Lower lobe of right lung (tissue), 2 donors: Measurements from ENCODE around the gene EFCAB6. TPM values are rescaled to one million over a fixed set of nuclear protein-coding genes. Genes with fewer than 3 reads are reported as not detected.

ENCODE experiments used
- ATAC-seq, 2 donors: fragments of 200-7000 bp; cut with Tn5 transposase; one replicate each; pipeline ENCODE4 v1.9.1; 2020 to 2022; ENCODE audit warnings: mild to moderate bottlenecking in 2 of 2, moderate library complexity in 2 of 2
- DNase-seq: peaks from one replicate; pipeline ENCODE4 v3.0.0-alpha.2; 2020
- H3K27ac ChIP-seq: fragments of 200-600 bp; one replicate; pipeline ENCODE4 v1.8.0; 2022
- H3K27me3 ChIP-seq: fragments of 200-600 bp; one replicate; pipeline ENCODE4 v1.8.0; 2022; ENCODE audit warnings: low read depth
- H3K36me3 ChIP-seq: fragments of 200-600 bp; one replicate; pipeline ENCODE4 v1.8.0; 2022; ENCODE audit warnings: mild to moderate bottlenecking
- H3K4me1 ChIP-seq: fragments of 200-600 bp; one replicate; pipeline ENCODE4 v1.8.0; 2022
- H3K4me3 ChIP-seq: fragments of 200-600 bp; one replicate; pipeline ENCODE4 v1.8.0; 2022; ENCODE audit warnings: mild to moderate bottlenecking
- H3K9me3 ChIP-seq: fragments of 200-600 bp; one replicate; pipeline ENCODE4 v1.8.0; 2022
- intact Hi-C: fragments of 100-400 bp; cut with DNase I; formaldehyde crosslinking; loops from one replicate; pipeline ENCODE4 v1.11.0; 2022
- total RNA-seq: library from RNA; stranded (reverse); fragmentation: NEBNext Ultra II Directional; extraction: Animal tissue kit (Norgen Biotek cat#: 25700); gene quantifications from one replicate; pipeline ENCODE4 v1.2.1, GENCODE V29; 2021
- TF ChIP-seq, protein P1 (sequence below): fragments of 200-600 bp; IDR thresholded peaks from one replicate; pipeline ENCODE4 v1.8.0; 2022; ENCODE audit warnings: antibody characterized with exemption, mild to moderate bottlenecking
- donor health status: DM: no; HTN: yes; CAD: no; lungs with severe emphysema.

The EFCAB6 gene
- total RNA-seq, 1 donor from 2014 or later, result 5.8 TPM

DNA sequence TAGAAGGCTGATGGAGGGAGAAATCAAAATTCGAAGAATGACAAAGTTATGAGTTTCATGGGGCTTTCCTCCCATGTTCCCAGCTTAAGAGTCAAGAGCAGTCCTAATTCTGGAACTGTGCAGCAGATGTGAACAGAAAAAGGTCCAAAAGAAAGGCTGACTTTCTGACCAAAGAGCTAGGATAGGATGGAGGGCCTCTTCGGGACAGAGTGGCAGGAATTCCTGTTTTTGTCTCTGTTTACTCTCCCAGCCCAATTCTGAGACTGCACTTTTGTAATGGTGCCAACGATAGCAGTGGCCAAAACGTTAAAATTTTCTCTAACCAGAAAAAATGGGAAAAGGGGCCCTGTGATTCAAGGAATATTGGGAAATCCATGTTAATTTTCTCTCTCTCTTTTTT is 193.6 kb downstream of the EFCAB6 start:
- H3K27me3 ChIP-seq, result no peaks in the 10 kb centered on the region
- H3K36me3 ChIP-seq, result no peaks in the 10 kb centered on the region
- DNase-seq, result no peak
- TF ChIP-seq, protein P1, sequence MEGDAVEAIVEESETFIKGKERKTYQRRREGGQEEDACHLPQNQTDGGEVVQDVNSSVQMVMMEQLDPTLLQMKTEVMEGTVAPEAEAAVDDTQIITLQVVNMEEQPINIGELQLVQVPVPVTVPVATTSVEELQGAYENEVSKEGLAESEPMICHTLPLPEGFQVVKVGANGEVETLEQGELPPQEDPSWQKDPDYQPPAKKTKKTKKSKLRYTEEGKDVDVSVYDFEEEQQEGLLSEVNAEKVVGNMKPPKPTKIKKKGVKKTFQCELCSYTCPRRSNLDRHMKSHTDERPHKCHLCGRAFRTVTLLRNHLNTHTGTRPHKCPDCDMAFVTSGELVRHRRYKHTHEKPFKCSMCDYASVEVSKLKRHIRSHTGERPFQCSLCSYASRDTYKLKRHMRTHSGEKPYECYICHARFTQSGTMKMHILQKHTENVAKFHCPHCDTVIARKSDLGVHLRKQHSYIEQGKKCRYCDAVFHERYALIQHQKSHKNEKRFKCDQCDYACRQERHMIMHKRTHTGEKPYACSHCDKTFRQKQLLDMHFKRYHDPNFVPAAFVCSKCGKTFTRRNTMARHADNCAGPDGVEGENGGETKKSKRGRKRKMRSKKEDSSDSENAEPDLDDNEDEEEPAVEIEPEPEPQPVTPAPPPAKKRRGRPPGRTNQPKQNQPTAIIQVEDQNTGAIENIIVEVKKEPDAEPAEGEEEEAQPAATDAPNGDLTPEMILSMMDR, result no peak
- no peaks in the 10 kb centered on the region for H3K4me1 ChIP-seq
- H3K4me3 ChIP-seq, result no peak overlapping the region
- H3K27ac ChIP-seq, result no peak overlapping the region
- intact Hi-C loops, result no loop called here
- ATAC-seq, result no peak
- no peaks in the 10 kb centered on the region for H3K9me3 ChIP-seq

DNA sequence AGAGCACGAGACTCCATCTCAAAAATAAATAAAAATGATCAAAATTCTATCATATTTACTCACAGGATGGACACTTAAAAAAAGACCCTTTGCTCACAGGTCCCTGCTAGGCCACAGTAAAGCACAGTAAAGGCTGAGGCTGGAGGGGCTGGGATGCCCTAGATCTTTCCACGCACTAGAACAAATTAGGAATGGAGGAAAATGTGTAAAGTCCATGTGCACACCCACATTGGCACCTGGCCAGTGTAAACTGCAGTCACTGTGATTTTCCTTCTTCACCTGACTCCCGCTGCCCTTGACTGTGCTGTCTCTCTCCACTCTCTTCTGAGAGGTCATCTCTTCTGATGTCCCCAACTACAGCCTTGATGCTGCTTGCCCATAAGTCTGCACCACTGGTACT is 195.5 kb downstream of the EFCAB6 start:
- no peak for ATAC-seq
- DNase-seq, result no peak
- TF ChIP-seq, protein P1, result no peak

DNA sequence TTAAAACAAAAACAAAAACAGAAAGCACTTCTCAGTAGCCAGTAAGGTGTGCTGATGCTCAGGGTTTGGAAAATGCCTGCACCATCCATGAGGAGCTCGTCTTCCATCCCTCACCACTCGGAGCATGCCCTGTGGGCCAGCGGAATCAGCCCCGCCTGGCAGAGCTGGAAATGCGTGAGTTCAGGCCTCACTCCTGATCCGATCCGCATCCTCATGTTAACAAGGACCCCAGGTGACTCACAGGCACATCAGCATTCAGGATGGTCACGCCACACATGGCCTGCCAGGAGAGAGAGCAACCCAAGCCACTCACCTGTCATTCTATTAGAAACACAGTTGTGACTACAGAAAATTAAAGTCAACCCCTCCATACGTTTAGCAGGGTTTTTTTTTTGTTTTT is 211.8 kb downstream of the EFCAB6 start:
- Histone ChIP-seq H3K27me3 (no peaks in the 10 kb centered on the region), H3K4me3 (no peak overlapping the region), H3K36me3 (no peaks in the 10 kb centered on the region), H3K4me1 (no peaks in the 10 kb centered on the region), H3K9me3 (peaks cover 9% of the 10 kb centered on the region), H3K27ac (no peak overlapping the region)
- DNase-seq, result no peak
- TF ChIP-seq, protein P1, result no peak
- intact Hi-C loops, result no loop called here
- no peak for ATAC-seq

More for the DNA sequence above, 195.5 kb downstream of the EFCAB6 start:
- no peak overlapping the region for H3K27ac ChIP-seq
- H3K9me3 ChIP-seq, result no peaks in the 10 kb centered on the region
- H3K27me3 ChIP-seq, result no peaks in the 10 kb centered on the region
- H3K36me3 ChIP-seq, result no peaks in the 10 kb centered on the region
- no peaks in the 10 kb centered on the region for H3K4me1 ChIP-seq
- intact Hi-C loops, result no loop called here
- no peak overlapping the region for H3K4me3 ChIP-seq

DNA sequence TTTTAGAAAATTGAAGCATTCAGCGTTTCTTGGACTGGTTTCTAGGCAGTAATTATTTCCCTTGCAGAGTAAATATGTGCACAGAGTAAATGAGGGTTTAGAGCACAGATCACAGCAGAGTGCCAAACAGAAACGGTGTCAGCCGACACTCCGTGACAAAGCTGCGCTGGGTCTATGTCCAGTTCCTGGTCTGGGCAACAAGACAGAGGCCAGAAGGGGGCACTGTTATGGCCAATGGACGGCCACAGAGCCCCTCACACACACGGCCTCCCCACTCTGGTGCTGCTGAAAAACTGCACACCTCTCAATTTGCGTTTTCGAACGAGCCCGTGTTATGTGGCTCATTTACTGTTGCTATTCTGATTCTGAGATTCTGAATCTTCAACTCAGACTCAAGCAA is 219.6 kb downstream of the EFCAB6 start:
- intact Hi-C loops, result no loop called here
- H3K27ac ChIP-seq, result no peak overlapping the region
- no peaks in the 10 kb centered on the region for H3K4me1 ChIP-seq
- ATAC-seq, result no peak
- no peak overlapping the region for H3K4me3 ChIP-seq
- TF ChIP-seq, protein P1, result no peak
- peaks cover 9% of the 10 kb centered on the region for H3K9me3 ChIP-seq
- H3K27me3 ChIP-seq, result no peaks in the 10 kb centered on the region
- DNase-seq, result no peak
- H3K36me3 ChIP-seq, result no peaks in the 10 kb centered on the region

DNA sequence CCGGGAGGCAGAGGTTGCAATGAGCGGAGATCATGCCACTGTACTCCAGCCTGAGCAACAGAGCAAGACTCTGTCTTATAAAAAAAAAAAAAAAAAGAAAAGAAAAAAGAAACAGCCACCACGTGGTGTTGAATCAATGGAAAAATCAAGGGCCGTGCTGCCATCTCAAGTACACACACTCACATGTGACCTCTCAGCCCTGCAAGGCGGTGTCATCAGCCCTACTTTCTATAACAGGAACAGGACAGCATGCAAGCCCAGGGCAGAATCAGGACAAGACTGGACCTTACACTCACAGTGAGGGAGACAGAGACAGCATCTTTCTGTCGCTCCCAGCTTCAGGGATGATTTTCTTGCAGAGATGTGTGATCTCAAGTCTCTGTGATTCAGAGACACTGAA is 220.7 kb downstream of the EFCAB6 start:
- H3K36me3 ChIP-seq, result no peaks in the 10 kb centered on the region
- H3K9me3 ChIP-seq, result peaks cover 9% of the 10 kb centered on the region
- no peak for ATAC-seq
- TF ChIP-seq, protein P1, result no peak
- no peak overlapping the region for H3K4me3 ChIP-seq
- intact Hi-C loops, result no loop called here
- H3K27ac ChIP-seq, result no peak overlapping the region
- H3K4me1 ChIP-seq, result no peaks in the 10 kb centered on the region
- no peak for DNase-seq
- no peaks in the 10 kb centered on the region for H3K27me3 ChIP-seq

DNA sequence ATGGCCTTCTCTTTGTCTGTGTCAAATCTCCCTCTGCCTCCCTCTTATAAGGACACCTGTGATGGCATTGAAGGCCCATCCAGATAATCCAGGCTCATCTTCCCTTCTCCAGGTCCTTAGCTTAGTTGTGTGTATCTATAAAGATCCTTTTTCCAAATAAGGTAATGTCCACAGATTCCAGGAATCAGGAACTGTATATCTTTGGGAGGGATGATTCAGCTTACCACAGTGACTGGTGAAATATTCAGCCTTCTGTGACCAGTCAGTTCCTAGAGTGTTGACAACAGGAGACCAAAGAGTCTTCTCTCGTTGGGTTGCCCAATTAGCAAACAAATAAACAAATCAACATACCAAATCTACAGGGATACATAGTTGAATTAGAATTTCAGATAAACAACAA is 224.5 kb downstream of the EFCAB6 start:
- TF ChIP-seq, protein P1, result no peak
- peaks cover 6% of the 10 kb centered on the region for H3K9me3 ChIP-seq
- DNase-seq (no peak), ATAC-seq (no peak)
- H3K27ac ChIP-seq, result no peak overlapping the region
- no peak overlapping the region for H3K4me3 ChIP-seq
- no peaks in the 10 kb centered on the region for H3K36me3 ChIP-seq
- intact Hi-C loops, result no loop called here
- no peaks in the 10 kb centered on the region for H3K27me3 ChIP-seq
- H3K4me1 ChIP-seq, result no peaks in the 10 kb centered on the region
